Suprapubic skin (tissue), 4 donors: ENCODE measurements around the gene PRKAR2A. TPM values are rescaled to one million over a fixed set of nuclear protein-coding genes. Genes with fewer than 3 reads are reported as not detected.

Experiments used
- DNase-seq, 2 donors: peaks; one replicate each; pipeline ENCODE4 v3.0.0-alpha.2; 2019; ENCODE audit warnings: low spot score in 2 of 2
- H3K27ac ChIP-seq: fragments of 200-600 bp; sonication (generic); one replicate; pipeline ENCODE4 v1.5.1; 2019
- H3K27me3 ChIP-seq: fragments of 200-600 bp; sonication (generic); one replicate; pipeline ENCODE4 v1.5.1; 2019
- H3K36me3 ChIP-seq: fragments of 200-600 bp; sonication (generic); one replicate; pipeline ENCODE4 v1.5.1; 2019
- H3K4me1 ChIP-seq: fragments of 200-600 bp; sonication (generic); one replicate; pipeline ENCODE4 v1.5.1; 2019
- H3K4me3 ChIP-seq: fragments of 200-600 bp; sonication (generic); one replicate; pipeline ENCODE4 v1.5.1; 2019; ENCODE audit warnings: mild to moderate bottlenecking
- H3K9me3 ChIP-seq: fragments of 200-600 bp; sonication (generic); one replicate; pipeline ENCODE4 v1.5.1; 2019
- EP300 ChIP-seq: sonication (generic); formaldehyde crosslinking; IDR thresholded peaks from one replicate; pipeline ENCODE4 v1.6.1; 2017; ENCODE audit warnings: antibody characterized with exemption
- POLR2A ChIP-seq, 2 donors: fragments of 450-650 bp; IDR thresholded peaks; one replicate each; pipeline ENCODE4 v1.6.1; 2017; ENCODE audit warnings: antibody characterized with exemption in 2 of 2, mild to moderate bottlenecking in 2 of 2, moderate library complexity in 2 of 2
- POLR2AphosphoS5 ChIP-seq, 3 donors: sonication (generic); formaldehyde crosslinking; IDR thresholded peaks; one replicate each; pipeline ENCODE4 v1.6.1; 2017; ENCODE audit warnings: antibody characterized with exemption in 3 of 3
- WGBS: methylation state at CpG from one replicate; pipeline ENCODE4 v1.1.5; 2018; 5-methylcytosine and 5-hydroxymethylcytosine counted together
- total RNA-seq, 4 donors: library from RNA; depleted of rRNA; stranded (reverse); fragments of >200 nt; gene quantifications; one replicate each; pipeline ENCODE4 v1.1.0, GENCODE V29; 2016
- TF ChIP-seq, protein P1 (sequence below), 2 donors: fragments of 200-600 bp in 1 of 2; fragments of 450-650 bp in 1 of 2; sonication (generic) in 1 of 2; IDR thresholded peaks; one replicate each; pipeline ENCODE4 v1.5.1; 2016 to 2019; ENCODE audit warnings: antibody characterized with exemption in 2 of 2, mild to moderate bottlenecking in 1 of 2, moderate library complexity in 1 of 2

PRKAR2A gene
- total RNA-seq, 4 donors from 2014 or later, result 24.9 to 34.5 (median 29.5) TPM

DNA sequence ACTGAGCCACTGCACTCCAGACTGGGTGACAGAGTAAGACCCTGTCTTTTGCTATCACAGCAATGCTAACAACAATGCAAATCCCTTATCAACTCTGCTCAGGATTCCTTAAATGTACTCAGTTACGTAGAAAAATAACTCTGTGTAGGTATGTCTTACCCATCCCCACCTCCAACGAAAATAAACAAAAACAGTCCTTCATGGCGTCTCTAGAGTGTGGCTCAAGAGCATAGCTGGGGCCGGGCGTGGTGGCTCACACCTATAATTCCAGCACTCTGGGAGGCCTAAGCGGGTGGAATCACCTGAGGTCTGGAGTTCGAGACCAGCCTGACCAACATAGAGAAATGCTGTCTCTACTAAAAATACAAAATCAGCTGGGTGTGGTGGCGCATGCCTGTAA is 148.8 kb downstream of the PRKAR2A start:
- Histone ChIP-seq H3K4me3 (no peak overlapping the region), H3K4me1 (peaks cover 31% of the 10 kb centered on the region), H3K27ac (no peak overlapping the region), H3K36me3 (peaks cover 28% of the 10 kb centered on the region), H3K9me3 (no peaks in the 10 kb centered on the region), H3K27me3 (no peaks in the 10 kb centered on the region)
- no peak for DNase-seq
- no peak for TF ChIP-seq EP300
- no peak for TF ChIP-seq POLR2AphosphoS5 (IDR thresholded peaks at IDR 0.05)
- TF ChIP-seq, protein P1, sequence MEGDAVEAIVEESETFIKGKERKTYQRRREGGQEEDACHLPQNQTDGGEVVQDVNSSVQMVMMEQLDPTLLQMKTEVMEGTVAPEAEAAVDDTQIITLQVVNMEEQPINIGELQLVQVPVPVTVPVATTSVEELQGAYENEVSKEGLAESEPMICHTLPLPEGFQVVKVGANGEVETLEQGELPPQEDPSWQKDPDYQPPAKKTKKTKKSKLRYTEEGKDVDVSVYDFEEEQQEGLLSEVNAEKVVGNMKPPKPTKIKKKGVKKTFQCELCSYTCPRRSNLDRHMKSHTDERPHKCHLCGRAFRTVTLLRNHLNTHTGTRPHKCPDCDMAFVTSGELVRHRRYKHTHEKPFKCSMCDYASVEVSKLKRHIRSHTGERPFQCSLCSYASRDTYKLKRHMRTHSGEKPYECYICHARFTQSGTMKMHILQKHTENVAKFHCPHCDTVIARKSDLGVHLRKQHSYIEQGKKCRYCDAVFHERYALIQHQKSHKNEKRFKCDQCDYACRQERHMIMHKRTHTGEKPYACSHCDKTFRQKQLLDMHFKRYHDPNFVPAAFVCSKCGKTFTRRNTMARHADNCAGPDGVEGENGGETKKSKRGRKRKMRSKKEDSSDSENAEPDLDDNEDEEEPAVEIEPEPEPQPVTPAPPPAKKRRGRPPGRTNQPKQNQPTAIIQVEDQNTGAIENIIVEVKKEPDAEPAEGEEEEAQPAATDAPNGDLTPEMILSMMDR (IDR thresholded peaks at IDR 0.05), result no peak
- TF ChIP-seq POLR2A (IDR thresholded peaks at IDR 0.05), result no peak
- 98% methylated on average over 8 of the region's 8 CpGs for WGBS

DNA sequence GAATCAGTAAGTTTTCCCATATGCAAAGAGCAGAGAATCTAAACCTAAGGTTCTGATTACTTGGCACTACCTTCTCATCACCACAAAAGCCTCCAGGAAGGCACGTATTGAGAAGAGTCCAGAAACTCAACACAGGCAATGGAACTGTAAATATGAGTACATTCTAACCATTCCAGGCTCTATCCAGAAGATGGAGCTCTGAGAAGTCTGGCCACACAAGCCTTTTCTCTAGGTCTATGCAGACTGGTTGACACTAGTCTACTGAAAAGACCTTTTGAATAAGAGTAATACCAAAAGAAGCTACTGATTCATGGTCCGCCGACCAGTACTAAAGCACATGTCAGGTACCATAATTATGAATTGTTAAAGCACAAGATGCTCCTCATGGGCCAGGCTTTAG is 149.7 kb downstream of the PRKAR2A start:
- no peak for TF ChIP-seq EP300
- TF ChIP-seq POLR2AphosphoS5 (IDR thresholded peaks at IDR 0.05), result no peak
- TF ChIP-seq POLR2A (IDR thresholded peaks at IDR 0.05), result no peak
- TF ChIP-seq, protein P1 (IDR thresholded peaks at IDR 0.05), result no peak
- 85% methylated on average over 3 of the region's 3 CpGs for WGBS
- H3K27me3 ChIP-seq, result no peaks in the 10 kb centered on the region
- H3K4me3 ChIP-seq, result no peak overlapping the region
- DNase-seq, result no peak
- H3K36me3 ChIP-seq, result peaks cover 37% of the 10 kb centered on the region
- peak overlapping the region; percentile 20 for H3K27ac ChIP-seq
- H3K9me3 ChIP-seq, result no peaks in the 10 kb centered on the region
- peaks cover 40% of the 10 kb centered on the region for H3K4me1 ChIP-seq

DNA sequence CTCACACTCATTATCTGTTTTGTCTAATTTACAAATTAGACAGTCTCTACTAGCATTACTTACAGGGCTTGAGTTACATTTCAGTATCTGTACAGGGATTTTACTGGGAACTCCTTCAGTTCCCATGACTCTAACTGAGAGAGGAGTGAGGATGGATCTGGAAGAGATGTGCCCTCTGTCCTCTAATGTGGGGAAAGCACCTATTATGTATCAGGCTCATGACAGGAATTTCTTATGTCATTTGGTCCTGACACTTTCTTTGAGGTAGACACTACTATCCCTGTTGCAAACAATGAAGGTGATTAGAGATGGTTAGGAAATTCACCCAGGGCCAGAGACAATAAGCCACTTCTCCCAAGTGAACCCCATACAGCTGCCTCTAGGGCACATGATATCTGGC is 151.1 kb downstream of the PRKAR2A start:
- TF ChIP-seq, protein P1 (IDR thresholded peaks at IDR 0.05), result no peak
- TF ChIP-seq POLR2AphosphoS5 (IDR thresholded peaks at IDR 0.05), result no peak
- TF ChIP-seq POLR2A (IDR thresholded peaks at IDR 0.05), result no peak
- TF ChIP-seq EP300, result no peak
- H3K27ac ChIP-seq, result peak overlapping the region; percentile 92
- no peak overlapping the region for H3K4me3 ChIP-seq
- H3K4me1 ChIP-seq, result peaks cover 46% of the 10 kb centered on the region
- H3K36me3 ChIP-seq, result peaks cover 51% of the 10 kb centered on the region
- no peaks in the 10 kb centered on the region for H3K9me3 ChIP-seq
- H3K27me3 ChIP-seq, result no peaks in the 10 kb centered on the region
- no peak for DNase-seq

Other genes with a start within 250 kb of the PRKAR2A start
- 100 to 1,000 TPM; 294 to 337 (median 319) TPM for gene UQCRC1, start 238.2 kb downstream of the PRKAR2A start, total RNA-seq
- gene TMEM89, start 226.1 kb downstream of the PRKAR2A start, total RNA-seq, result not detected
- gene SLC26A6, start 212.4 kb downstream of the PRKAR2A start, total RNA-seq, result 10 to 100 TPM; 14.0 to 29.4 (median 24.1) TPM
- gene CELSR3, start 185.0 kb downstream of the PRKAR2A start, total RNA-seq, result 1 to 10 TPM; 1.6 to 3.2 (median 2.0) TPM
- 10 to 100 TPM; 34.8 to 59.2 (median 44.9) TPM for gene NCKIPSD, start 162.0 kb downstream of the PRKAR2A start, total RNA-seq
- 100 to 1,000 TPM; 169 to 269 (median 246) TPM for gene IP6K2, start 130.7 kb downstream of the PRKAR2A start, total RNA-seq
- gene SLC25A20, start 51.0 kb upstream of the PRKAR2A start, total RNA-seq, result 10 to 100 TPM; 11.3 to 23.7 (median 17.9) TPM
- gene ARIH2, start 71.0 kb upstream of the PRKAR2A start, total RNA-seq, result 100 to 1,000 TPM in 1 of 4 donors, 10 to 100 TPM in 3; 57.9 to 148 (median 61.8) TPM
- gene P4HTM, start 142.4 kb upstream of the PRKAR2A start, total RNA-seq, result 10 to 100 TPM; 18.5 to 57.2 (median 27.9) TPM
- 100 to 1,000 TPM in 1 of 4 donors, 10 to 100 TPM in 3; 49.1 to 105 (median 55.5) TPM for gene WDR6, start 159.5 kb upstream of the PRKAR2A start, total RNA-seq
- gene DALRD3, start 170.7 kb upstream of the PRKAR2A start, total RNA-seq, result 10 to 100 TPM; 44.3 to 55.4 (median 50.7) TPM
- 100 to 1,000 TPM in 1 of 4 donors, 10 to 100 TPM in 3; 45.0 to 104 (median 63.1) TPM for gene NDUFAF3, start 174.2 kb upstream of the PRKAR2A start, total RNA-seq
- gene IMPDH2, start 181.5 kb upstream of the PRKAR2A start, total RNA-seq, result 100 to 1,000 TPM; 184 to 355 (median 229) TPM
- 100 to 1,000 TPM in 2 of 4 donors, 10 to 100 TPM in 2; 85.8 to 187 (median 115) TPM for gene QRICH1, start 246.2 kb upstream of the PRKAR2A start, total RNA-seq